K562 (cell line): ENCODE measurements around the gene HTRA3. TPM values are rescaled to one million over a fixed set of nuclear protein-coding genes. Genes with fewer than 3 reads are reported as not detected.

Experiments used
- polyA plus RNA-seq, 8 experiments: library from polyadenylated mRNA; depleted of rRNA in 4 of 8; stranded (reverse) in 5 of 8; unstranded in 3 of 8; fragments of >200 nt; fragmentation: Nextera tagmentation in 2 of 8; fragmentation: Illumina TruSeq in 1 of 8; extraction: Ambion mirVana in 2 of 8; extraction: Trizol in 1 of 8; gene quantifications; 2 replicates each; pipeline versions ENCODE4 v1.2.1 to v1.2.3, GENCODE V29; 2011 to 2014; ENCODE audit warnings: inconsistent platforms in 1 of 8, missing spikeins in 1 of 8
- total RNA-seq, 7 experiments: library from RNA; depleted of rRNA in 6 of 7; stranded (reverse); fragments of >200 nt in 6 of 7; fragmentation: Illumina TruSeq in 2 of 7; extraction: Trizol in 2 of 7; gene quantifications; 2 replicates each; pipeline versions ENCODE4 v1.2.1 to v1.2.3, GENCODE V29; 2011 to 2021; ENCODE audit warnings: low replicate concordance in 1 of 7
- TF ChIP-seq, protein P1 (sequence below): fragments of 250-450 bp; sonication (Bioruptor Pico); IDR thresholded peaks from 2 replicates; pipeline ENCODE4 v1.4.0; 2020; ENCODE audit warnings: mild to moderate bottlenecking, moderate library complexity, borderline replicate concordance

Gene HTRA3
- total and polyA plus RNA-seq, 9 of the 15 experiments (the other 6 are each of a cell fraction or from before 2014, with no cell fraction given): 0.04 TPM; not detected in 8

DNA sequence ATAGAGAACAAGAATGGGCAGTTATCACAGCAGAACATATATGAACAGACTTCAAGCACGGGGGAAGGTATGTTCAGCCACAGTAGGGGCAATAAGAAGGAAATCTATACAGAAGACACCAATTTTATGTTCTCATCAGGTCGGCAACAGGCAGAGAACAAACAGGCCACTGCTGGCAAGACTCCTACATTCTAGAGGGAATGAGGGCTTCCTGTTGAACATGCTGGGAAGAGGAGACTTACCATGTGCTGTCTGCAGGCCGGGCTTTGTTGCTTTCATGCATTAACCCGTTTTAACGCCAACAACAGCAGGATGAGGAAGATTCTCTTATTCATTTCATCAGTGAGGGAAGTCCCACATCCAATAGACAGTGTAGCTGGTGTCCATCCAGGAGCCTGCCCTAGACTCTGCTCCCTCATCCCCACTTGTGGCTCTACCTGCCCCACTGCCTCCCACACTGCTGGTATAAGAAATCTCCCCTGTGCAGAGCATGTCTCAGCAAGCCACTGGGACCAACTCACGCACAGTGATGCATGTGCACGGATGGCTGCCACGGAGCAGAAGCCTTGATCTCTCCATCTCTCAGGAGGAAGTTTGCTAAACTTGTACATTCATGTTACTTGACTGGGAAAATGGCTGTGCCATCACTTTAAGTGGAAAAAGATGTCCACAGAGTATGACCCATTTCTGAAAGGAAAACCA lies 86.5 kb downstream of the HTRA3 start (continued):
- TF ChIP-seq, protein P1, sequence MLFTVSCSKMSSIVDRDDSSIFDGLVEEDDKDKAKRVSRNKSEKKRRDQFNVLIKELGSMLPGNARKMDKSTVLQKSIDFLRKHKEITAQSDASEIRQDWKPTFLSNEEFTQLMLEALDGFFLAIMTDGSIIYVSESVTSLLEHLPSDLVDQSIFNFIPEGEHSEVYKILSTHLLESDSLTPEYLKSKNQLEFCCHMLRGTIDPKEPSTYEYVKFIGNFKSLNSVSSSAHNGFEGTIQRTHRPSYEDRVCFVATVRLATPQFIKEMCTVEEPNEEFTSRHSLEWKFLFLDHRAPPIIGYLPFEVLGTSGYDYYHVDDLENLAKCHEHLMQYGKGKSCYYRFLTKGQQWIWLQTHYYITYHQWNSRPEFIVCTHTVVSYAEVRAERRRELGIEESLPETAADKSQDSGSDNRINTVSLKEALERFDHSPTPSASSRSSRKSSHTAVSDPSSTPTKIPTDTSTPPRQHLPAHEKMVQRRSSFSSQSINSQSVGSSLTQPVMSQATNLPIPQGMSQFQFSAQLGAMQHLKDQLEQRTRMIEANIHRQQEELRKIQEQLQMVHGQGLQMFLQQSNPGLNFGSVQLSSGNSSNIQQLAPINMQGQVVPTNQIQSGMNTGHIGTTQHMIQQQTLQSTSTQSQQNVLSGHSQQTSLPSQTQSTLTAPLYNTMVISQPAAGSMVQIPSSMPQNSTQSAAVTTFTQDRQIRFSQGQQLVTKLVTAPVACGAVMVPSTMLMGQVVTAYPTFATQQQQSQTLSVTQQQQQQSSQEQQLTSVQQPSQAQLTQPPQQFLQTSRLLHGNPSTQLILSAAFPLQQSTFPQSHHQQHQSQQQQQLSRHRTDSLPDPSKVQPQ (CRISPR knock-in tag): no peak

Other genes with a start within 250 kb of the HTRA3 start
- not detected in 2 replicates for gene ABLIM2, start 110.9 kb upstream of the HTRA3 start, total RNA-seq (2014; rRNA removed)
- not detected in 2 replicates for gene ABLIM2, start 110.9 kb upstream of the HTRA3 start, total RNA-seq (2014; rRNA removed; fragmentation: Illumina TruSeq; extraction: Trizol)
- not detected in 2 replicates for gene ABLIM2, start 110.9 kb upstream of the HTRA3 start, total RNA-seq (2015; rRNA removed; fragmentation: Illumina TruSeq; extraction: Trizol)
- gene ABLIM2, start 110.9 kb upstream of the HTRA3 start, total RNA-seq (2021): not detected in 2 replicates
- gene ABLIM2, start 110.9 kb upstream of the HTRA3 start, polyA plus RNA-seq (2011; rRNA removed): not detected in 2 replicates
- not detected in 2 replicates for gene ABLIM2, start 110.9 kb upstream of the HTRA3 start, polyA plus RNA-seq (2014; fragmentation: Illumina TruSeq; extraction: Trizol)
- not detected for gene ABLIM2, start 110.9 kb upstream of the HTRA3 start, polyA plus RNA-seq (2014; fragmentation: Nextera tagmentation; extraction: Ambion mirVana)
- not detected in 2 replicates for gene ABLIM2, start 110.9 kb upstream of the HTRA3 start, polyA plus RNA-seq (2014; rRNA removed)
- gene SH3TC1, start 70.5 kb upstream of the HTRA3 start, total RNA-seq (2014; rRNA removed): 1.5 and 1.7 TPM in 2 replicates
- gene SH3TC1, start 70.5 kb upstream of the HTRA3 start, total RNA-seq (2014; rRNA removed; fragmentation: Illumina TruSeq; extraction: Trizol): 0.32 and 0.55 TPM in 2 replicates
- 0.41 and 0.51 TPM in 2 replicates for gene SH3TC1, start 70.5 kb upstream of the HTRA3 start, total RNA-seq (2015; rRNA removed; fragmentation: Illumina TruSeq; extraction: Trizol)
- gene SH3TC1, start 70.5 kb upstream of the HTRA3 start, total RNA-seq (2021): 1.1 and 2.1 TPM in 2 replicates
- gene SH3TC1, start 70.5 kb upstream of the HTRA3 start, polyA plus RNA-seq (2011; rRNA removed): 0.38 and 0.46 TPM in 2 replicates
- 0.46 and 0.87 TPM in 2 replicates for gene SH3TC1, start 70.5 kb upstream of the HTRA3 start, polyA plus RNA-seq (2014; fragmentation: Illumina TruSeq; extraction: Trizol)
- gene SH3TC1, start 70.5 kb upstream of the HTRA3 start, polyA plus RNA-seq (2014; fragmentation: Nextera tagmentation; extraction: Ambion mirVana): under 1 TPM in 1 of 2 experiments, not detected in 1; 0.04 TPM
- gene SH3TC1, start 70.5 kb upstream of the HTRA3 start, polyA plus RNA-seq (2014; rRNA removed): 0.45 and 0.88 TPM in 2 replicates
- gene ACOX3, start 171.0 kb downstream of the HTRA3 start, total RNA-seq (2014; rRNA removed): 4.9 and 5.1 TPM in 2 replicates
- 3.7 and 3.8 TPM in 2 replicates for gene ACOX3, start 171.0 kb downstream of the HTRA3 start, total RNA-seq (2014; rRNA removed; fragmentation: Illumina TruSeq; extraction: Trizol)
- gene ACOX3, start 171.0 kb downstream of the HTRA3 start, total RNA-seq (2015; rRNA removed; fragmentation: Illumina TruSeq; extraction: Trizol): 3.8 and 4.6 TPM in 2 replicates
- gene ACOX3, start 171.0 kb downstream of the HTRA3 start, total RNA-seq (2021): 5.9 and 7.3 TPM in 2 replicates
- gene ACOX3, start 171.0 kb downstream of the HTRA3 start, polyA plus RNA-seq (2011; rRNA removed): 2.3 and 2.9 TPM in 2 replicates
- gene ACOX3, start 171.0 kb downstream of the HTRA3 start, polyA plus RNA-seq (2014; fragmentation: Illumina TruSeq; extraction: Trizol): 4.0 and 4.4 TPM in 2 replicates
- gene ACOX3, start 171.0 kb downstream of the HTRA3 start, polyA plus RNA-seq (2014; fragmentation: Nextera tagmentation; extraction: Ambion mirVana): 1 to 10 TPM in 1 of 2 experiments, under 1 TPM in 1; 0.68 to 1.0 TPM
- 3.0 and 4.9 TPM in 2 replicates for gene ACOX3, start 171.0 kb downstream of the HTRA3 start, polyA plus RNA-seq (2014; rRNA removed)
- 14.1 and 15.6 TPM in 2 replicates for gene TRMT44, start 171.0 kb downstream of the HTRA3 start, total RNA-seq (2014; rRNA removed)
- 8.6 and 10.0 TPM in 2 replicates for gene TRMT44, start 171.0 kb downstream of the HTRA3 start, total RNA-seq (2014; rRNA removed; fragmentation: Illumina TruSeq; extraction: Trizol)
- gene TRMT44, start 171.0 kb downstream of the HTRA3 start, total RNA-seq (2015; rRNA removed; fragmentation: Illumina TruSeq; extraction: Trizol): 10.2 and 10.3 TPM in 2 replicates
- gene TRMT44, start 171.0 kb downstream of the HTRA3 start, total RNA-seq (2021): 17.3 and 18.6 TPM in 2 replicates
- 8.9 and 9.6 TPM in 2 replicates for gene TRMT44, start 171.0 kb downstream of the HTRA3 start, polyA plus RNA-seq (2011; rRNA removed)
- gene TRMT44, start 171.0 kb downstream of the HTRA3 start, polyA plus RNA-seq (2014; fragmentation: Illumina TruSeq; extraction: Trizol): 7.8 and 8.7 TPM in 2 replicates
- gene TRMT44, start 171.0 kb downstream of the HTRA3 start, polyA plus RNA-seq (2014; fragmentation: Nextera tagmentation; extraction: Ambion mirVana): 1 to 10 TPM; 1.2 to 2.1 TPM
- gene TRMT44, start 171.0 kb downstream of the HTRA3 start, polyA plus RNA-seq (2014; rRNA removed): 12.5 and 13.2 TPM in 2 replicates